HG03097 (cell line): ENCODE data around the gene PANX1.
"Not testable (repeated sequence)": the region's sequence is repeated elsewhere in the genome, so short reads cannot be mapped to it uniquely, and the experiment has no call there.

Experiments used
- ATAC-seq: cut with Tn5 transposase; IDR thresholded peaks from one replicate; pipeline ENCODE4 v1.9.1; 2021; ENCODE audit not compliant: unreplicated experiment, low FRiP score

Gene PANX1

DNA sequence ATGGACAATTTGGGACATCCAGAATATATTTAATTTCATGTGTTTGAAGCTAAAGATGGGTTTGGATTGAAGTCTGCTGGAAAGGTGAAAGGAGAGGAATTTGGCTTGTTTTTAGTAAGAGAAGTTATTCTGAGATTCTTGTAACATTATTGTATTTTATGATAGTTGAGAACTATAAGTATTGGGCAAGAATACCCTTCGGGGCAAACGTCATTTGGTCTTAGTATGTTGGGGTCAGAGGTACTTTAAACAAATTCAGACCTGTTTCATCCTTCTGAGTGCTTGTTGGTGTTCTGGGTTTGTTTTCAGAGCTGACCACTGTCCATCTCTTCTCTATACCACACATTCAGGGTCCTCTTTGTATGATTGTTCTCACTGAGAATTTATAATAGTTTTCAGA is 19.5 kb downstream of the PANX1 start:
- ATAC-seq, result no peak

DNA sequence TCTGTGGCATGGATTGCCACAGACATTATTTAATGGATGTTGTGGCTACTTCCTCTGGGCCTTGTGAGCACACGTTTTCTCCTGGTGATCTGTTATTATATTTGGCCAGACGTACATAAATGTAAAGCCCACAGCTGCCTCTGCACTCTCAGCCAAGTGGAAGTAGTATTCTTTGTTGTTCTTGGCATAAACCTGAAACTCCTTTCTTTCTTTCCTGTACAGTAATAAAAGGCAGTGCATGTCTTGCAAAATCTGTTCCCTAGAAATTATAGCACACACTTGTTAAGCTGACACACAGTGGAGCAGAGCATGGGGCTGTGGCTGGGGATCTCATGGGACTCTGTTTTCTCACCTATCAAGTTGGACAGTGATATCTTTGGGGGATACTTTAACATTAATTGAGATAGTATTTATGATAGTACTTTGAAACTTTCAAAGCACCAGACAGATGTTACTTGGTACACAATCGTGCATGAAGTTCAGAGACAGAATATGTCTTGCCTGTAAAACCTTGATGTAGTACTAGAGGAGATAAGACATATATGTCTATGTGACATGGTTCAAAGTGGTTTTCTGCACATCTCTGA is 20.9 kb downstream of the PANX1 start:
- no peak for ATAC-seq

DNA sequence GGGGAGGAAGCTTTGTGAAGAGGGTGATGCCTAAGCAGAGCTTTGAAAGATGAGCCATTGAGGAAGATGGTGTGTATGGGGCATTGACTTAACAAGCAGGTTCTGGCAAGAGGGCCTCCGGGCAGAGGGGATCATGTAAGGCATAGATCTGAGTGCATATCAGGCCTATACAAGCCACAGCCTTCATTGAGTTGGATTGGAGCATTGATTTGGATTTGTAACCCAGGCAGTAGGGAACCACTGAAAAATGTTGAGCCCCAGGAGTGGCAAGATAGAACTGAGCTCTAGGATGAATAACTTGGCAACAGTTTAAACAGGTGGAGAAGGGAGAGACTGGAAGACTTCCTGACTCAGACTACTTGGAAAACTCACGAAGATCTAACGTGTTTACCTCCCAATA is 21.4 kb downstream of the PANX1 start:
- no peak for ATAC-seq

DNA sequence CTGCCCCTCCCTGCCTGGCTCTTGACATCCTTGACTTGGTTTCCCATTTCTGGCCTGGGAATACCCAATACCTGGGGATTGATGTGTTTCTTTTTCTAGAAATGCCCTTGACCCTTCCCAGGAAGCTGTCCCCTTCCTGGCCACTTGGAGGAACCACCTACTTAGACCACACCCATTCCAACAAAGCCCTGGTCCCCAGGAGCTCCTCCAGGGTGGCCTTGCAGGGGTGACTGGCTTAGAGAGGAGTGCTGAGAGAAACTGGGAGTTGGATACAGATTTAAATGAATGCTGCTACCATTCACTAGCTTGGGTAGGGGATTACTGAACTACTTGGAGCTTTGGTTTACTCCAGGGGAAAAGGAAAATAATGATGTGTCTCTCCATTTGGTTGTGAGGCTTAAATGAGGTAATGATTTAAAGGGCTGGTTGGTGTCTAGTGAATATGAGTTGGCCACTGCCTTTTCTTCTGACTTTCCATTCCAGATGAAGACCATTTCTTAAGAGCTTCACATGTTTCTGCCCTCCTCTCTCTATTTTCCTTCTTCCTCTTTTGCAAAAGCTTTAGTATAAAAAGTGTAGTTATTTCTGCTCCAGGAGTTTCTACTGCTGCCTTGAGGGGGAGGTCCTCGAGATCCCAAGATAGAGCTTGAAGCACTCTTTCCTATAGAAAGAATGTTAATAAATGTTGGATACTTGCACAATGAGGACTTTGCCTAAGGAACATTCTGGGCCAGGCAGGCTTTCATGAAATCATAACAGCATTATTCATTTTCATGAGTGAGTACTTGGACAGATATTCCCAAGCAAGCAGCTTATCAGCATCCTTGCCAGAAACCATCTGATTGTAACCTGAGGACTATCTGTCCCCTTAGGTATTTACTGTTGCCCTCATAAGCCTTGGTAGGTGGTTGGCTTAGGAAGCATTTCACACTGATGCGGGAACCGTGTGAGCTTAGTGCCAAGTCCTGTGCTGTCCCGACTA is 22.4 kb downstream of the PANX1 start:
- ATAC-seq, result no peak

DNA sequence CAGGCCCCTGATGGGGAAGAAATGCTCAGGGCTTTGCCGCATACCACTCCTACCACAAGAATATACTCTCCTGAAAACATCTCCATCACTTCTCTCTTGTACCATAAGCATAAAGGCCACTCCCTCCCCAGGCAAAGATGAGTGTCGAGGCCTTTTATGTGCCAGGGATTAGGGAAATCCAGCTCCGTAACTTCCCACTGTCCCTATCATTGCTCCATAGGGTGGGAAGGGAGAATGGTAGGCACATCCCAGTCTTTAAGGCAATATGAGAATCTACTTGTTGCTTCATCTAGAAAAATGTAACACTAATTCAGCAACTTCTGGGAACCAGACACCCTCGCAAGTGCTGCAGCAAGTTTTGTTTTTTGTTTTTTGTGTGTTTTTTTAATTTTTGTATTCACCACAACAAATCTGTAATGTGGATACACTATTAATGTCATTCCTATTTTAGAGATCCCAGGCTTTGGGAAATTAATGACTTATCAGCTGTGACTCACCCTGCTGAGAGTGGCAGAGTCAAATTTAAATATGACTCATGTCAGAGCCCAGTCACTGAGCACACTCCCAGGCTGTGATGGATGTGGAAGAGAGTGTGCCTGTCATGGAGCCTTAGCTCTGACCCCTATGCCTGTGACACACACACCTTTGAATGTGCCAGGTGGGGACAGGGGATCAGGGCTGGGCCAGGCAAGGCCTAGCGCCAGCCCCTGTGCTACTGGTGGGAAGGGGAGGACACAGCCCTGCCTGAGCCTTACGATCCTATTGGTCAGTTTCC is 23.4 kb downstream of the PANX1 start:
- no peak for ATAC-seq

DNA sequence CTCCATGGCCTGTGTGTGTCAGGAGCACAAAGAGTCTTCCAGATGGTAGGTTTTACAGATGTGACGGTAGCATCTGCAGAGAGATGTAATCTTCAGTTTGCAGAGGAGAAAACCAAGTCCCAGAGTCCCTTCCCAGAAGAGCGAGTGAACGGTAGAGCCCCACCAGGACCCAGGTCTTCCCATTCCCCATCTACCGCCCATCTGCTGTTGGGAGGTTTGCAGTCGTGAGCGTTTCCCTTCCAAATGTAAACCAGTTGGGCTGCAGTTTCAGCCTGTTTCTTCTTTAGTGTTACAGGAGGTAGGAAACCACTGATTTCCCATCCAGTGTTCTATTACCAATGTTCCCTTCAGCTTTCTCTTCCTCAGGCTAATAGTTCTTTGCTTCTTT is 24.0 kb downstream of the PANX1 start:
- ATAC-seq, result no peak

DNA sequence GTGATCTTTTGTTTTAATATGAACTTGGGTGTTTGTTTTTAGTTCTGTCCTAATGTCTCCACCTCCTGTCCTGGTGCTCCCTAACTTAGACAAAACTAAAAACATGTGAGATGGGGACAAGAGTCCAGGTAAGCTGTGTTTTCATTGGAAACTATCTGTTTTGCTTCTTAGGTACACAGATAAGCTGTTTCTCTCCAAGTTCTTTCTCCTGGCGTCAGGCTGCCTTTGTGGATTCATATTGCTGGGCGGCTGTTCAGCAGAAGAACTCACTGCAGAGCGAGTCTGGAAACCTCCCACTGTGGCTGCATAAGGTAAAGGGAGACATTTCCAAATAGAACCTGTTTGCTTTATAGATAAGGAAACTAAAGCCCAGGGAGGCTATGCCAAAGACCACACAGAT is 24.7 kb downstream of the PANX1 start:
- ATAC-seq, result no peak

DNA sequence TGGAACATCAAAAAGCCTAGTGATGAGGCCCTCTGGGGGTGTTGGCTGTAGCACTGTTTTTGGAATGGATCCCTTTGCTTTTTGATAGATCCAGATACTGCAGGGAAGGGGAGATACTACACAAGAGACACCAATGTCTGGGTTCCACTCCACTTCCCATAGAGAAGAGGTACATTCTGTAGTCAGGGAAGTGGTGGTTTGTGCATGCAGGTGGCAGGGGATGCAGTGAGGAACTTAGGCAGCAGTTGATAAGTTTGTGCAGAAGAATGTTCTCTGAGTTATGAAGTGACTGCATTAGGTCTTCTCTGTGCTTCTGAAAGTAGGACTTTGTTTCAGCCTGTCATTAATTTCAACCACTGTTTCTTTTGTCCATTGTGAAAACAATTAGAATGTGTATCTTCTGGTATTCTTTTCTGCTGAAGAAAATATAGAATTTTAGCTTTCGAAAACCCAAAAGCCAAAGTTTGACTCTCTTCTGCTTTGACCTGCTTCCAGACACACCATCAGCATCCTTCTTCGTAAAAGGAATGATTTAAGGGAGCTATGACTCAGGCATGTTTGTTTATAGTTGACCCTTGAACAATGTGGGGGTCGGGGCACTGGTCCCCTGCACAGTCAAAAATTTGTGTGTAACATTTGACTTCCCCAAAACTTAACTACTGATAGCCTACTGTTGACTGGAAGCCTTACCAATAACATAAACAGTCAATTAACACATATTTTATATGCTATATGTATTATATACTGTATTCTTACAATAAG is 25.6 kb downstream of the PANX1 start:
- no peak for ATAC-seq

DNA sequence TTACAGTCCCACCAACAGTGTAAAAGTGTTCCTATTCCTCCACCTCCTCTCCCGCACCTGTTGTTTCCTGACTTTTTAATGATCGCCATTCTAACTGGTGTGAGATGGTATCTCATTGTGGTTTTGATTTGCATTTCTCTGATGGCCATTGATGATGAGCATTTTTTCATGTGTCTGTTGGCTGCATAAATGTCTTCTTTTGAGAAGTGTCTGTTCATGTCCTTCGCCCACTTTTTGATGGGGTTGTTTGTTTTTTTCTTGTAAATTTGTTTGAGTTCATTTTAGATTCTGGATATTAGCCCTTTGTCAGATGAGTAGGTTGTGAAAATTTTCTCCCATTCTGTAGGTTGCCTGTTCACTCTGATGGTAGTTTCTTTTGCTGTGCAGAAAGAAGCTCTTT is 28.7 kb downstream of the PANX1 start:
- not testable (repeated sequence) for ATAC-seq

DNA sequence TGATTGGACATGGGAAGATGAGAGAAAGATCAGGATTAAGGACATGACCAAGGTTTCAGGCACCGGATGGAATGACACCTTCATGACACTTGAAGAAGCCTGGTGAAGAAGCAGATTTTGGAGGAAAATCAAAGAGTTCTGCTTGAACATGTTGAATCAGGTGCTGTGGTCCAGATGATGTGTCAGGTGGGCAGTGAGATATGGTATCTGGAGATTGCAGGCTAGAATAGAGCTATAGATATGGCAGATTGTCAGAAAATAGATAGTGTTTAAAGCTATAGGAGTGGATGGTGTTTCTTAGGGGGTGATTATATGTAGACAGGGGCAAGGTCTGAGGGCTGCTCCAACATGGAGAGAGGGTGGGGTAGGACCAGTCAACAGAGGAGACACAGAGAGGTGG is 40.2 kb downstream of the PANX1 start:
- no peak for ATAC-seq

DNA sequence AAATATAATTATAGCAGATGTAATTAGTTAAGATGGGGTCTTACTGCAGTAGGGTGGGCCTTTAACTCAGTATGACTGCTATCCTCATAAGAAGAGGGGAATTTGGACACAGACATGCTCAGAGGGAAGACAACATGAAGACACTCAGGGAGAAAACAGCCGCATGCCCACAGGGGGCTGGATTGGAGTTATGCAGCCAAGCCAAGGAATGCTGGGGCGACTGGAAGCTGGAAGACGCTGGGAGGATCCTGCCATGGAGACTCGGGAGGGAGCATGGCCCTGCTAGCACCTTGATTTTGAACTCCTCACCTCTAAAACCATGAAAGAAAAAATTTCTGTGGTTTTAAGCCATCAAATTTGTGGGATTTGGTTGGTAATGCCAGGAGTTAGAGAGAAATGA is 40.9 kb downstream of the PANX1 start:
- no peak for ATAC-seq

DNA sequence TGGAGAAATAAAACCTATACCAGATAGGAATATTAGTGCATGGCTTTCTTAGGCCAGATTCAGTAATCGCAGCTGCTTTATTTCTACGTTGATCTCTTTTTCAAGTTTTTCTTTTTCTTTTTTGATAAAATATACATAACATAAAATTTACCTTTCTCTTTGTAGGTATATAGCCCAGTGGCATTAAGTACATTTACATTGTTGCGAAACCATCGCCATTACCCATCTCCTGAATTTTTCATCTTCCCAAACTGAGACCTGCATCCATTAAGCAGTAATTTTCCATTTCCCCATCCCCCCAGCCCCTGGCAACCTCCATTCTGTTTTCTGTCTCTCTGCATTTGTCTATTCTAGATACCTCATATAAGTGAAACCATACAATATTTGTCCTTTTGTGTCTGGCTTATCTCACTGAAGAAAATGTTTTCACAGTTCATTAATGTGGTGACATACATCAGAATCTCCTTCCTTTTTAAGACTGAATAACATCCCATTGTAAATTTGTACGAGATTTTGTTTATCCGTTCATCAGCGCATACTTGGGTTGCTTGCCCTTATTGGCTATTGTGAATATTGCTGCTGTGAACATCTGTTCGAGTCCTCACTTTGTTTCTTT is 41.4 kb downstream of the PANX1 start:
- ATAC-seq, result no peak

DNA sequence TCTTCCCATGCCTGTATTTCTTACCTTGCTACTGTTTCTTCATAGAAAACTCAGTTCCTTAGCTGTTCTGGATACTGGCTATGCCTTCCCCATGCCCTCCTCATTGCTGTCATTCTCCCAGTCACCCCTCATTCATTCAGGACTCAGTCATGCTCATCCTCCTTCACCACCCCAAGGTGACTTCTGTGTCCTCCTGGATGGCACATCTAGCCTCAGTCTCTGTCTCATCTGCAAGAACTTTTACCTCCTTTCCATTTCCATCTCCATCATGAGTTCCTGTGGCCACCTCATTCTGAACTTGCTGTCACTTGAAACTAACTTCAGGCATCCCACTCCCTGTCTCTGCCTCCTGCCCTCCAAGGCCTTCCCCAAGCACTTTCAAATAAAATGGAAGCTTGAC is 42.3 kb downstream of the PANX1 start:
- ATAC-seq, result no peak

DNA sequence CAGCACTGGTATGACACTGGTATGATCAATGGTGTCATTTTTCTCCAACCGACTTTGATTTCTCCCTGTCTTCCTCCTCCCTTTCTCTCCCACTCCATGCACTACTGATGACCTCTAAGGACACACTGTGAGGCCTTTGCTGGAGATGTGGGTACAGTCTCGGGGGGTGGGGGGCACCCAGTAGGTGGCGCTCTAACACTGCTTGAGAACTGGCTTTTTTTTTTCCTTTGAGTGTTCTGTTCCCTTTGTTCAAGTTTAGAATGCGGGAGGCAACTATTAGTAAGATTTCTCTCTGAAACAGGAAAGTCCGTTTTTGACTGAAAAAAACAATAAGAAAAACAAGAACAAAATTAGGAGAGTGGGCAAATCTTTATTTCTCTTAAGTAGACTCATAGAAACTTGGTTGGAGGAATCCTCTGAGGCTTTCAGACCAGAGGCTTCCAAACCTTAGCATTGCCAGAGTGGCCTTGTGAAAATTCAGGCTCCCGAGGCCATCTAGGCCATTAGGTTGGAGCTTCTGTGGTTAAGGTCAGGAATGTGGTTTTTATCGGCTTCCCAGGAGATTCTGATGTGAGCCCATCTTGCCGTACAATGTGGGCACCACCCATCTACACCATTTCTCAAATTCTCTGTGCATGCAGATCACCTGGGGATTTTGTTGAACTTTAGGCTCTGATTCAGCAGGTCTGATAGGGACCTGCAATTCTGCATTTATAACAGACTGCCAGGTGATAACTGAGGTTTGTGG is 43.2 kb downstream of the PANX1 start:
- no peak for ATAC-seq

DNA sequence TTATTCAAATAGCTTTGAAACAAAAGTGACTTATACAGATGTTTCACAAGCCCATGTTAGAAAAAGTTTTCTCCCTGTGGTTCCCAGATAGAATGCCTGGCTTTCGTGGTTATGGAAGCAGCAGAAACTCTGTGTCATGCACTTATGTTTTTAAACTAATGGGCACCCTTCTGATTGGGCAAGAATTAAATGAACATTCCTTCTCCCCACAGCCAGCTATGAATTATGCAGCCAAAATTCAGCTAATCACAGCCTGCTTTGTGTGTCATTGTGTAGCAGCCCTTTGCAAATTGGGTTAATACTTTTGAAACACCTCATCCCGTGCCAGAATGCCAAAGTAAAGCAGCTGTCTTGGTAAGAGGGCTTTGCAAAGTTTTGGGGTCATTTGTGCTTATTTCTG is 46.9 kb downstream of the PANX1 start:
- ATAC-seq, result no peak

DNA sequence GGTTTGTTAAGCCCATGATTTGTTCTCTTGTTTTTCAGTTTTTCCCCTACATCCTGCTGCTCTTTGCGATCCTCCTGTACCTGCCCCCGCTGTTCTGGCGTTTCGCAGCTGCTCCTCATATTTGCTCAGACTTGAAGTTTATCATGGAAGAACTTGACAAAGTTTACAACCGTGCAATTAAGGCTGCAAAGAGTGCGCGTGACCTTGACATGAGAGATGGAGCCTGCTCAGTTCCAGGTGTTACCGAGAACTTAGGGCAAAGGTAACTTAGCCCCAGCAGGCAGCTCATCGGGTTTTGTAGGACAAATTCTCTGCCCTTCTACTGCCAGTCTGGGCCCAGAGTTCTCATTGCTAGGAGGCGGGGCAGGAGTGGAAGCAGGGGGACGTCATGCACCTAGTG is 49.7 kb downstream of the PANX1 start:
- no peak for ATAC-seq

DNA sequence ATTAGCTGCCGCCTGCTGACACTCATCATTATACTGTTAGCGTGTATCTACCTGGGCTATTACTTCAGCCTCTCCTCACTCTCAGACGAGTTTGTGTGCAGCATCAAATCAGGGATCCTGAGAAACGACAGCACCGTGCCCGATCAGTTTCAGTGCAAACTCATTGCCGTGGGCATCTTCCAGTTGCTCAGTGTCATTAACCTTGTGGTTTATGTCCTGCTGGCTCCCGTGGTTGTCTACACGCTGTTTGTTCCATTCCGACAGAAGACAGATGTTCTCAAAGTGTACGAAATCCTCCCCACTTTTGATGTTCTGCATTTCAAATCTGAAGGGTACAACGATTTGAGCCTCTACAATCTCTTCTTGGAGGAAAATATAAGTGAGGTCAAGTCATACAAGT is 51.1 kb downstream of the PANX1 start:
- ATAC-seq, result no peak

DNA sequence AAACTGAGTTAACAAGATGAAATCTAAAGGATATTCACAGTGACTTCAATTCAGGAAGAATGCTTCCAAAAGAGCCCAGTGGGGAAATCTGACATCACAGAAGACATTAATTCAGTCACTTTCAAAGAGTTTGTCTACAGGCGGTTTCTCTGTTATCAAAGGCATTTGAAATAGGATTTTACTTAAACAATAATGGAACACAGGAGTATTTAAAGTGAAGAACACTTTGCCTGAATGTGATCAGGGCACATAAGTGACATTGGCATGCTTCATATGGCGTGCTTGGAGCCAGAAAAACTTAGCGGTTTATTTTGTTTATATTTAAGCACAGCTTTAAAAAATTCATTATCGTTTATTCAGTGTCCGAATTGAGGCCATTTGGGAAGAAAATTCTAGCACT is 52.9 kb downstream of the PANX1 start:
- no peak for ATAC-seq

DNA sequence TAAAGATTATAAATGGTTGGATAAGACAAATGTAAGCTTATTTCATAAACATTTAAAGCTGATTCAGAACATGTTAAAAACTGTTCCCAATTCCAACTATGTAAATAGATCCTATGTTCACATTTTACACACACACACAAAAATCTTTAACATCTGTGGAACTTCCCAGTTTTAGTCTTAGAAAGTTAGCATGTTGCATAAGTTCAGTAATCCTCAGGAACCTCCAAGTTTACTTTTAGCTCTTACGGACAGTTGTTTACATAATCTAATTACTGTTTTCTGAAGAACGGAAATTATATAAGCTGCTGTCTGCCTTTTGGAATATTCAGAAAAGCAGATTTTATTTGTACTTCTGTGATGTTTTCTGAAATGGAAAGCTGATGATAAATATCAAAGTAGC is 53.3 kb downstream of the PANX1 start:
- no peak for ATAC-seq
